CD4-positive, alpha-beta T cell treated with Interleukin-10 for 1 hour (primary cell): Measurements from ENCODE around the gene DENND6B.

Source experiments
- DNase-seq: peaks from one replicate; pipeline ENCODE4 v3.0.0-alpha.2; 2020

Gene DENND6B

DNA sequence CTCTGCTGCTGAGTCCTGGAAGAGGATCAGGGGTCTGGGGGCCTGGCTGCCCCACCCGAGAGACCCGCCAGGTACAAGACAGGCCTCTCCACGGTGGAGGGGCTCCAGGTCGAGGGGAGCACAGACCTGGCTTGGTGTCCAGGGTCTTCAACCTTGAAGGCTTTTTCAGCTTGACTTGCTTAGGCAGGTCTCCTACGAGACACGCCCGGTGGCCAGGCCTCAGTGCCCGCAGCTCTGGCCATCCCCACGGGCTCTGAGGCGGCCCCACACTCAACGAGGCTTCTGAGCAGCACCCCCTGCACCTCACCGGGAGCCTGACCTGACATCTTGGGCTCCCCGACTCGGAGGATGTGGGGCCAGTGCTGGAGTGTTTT lies 12.7 kb downstream of the DENND6B start:
- DNase-seq: no peak

DNA sequence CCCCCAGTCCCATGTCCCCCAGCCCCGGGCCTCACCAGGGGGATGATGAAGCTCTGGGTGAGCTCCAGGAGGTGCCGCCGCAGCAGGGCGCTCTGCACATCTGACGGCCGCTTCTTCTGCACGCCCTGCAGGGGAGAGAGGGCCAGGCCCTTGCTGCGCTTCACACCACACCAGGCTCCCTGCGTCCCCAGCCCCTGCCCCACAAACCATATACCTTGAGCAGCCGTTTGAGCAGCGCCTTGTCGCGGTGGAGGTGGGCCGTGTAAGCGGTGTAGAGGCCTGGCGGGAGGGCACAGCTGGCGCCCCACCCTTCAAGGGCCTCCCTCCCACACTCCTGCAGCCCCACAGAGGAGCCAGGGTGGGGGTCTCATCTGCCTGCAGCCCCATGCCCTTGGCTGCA lies 13.2 kb downstream of the DENND6B start:
- DNase-seq: no peak

DNA sequence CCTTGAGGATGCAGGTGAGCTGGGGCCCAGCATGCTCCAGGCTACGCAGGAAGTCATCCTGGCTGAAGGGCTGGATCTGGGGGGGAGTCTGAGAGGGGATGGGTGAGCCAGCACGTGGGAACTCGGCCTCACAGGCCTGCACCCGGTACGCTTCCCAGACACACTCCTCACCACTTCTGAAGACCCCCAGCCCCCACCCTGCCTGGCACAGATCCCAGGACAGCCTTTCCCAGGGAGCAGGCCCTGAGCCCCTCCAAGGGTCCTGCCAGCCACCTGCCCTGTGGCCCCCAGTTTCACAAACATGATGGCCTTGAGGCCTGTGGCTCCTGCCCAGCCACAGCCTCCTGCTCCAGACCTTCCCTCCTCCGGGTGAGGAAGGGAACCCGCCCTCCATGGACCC lies 13.8 kb downstream of the DENND6B start:
- no peak for DNase-seq

DNA sequence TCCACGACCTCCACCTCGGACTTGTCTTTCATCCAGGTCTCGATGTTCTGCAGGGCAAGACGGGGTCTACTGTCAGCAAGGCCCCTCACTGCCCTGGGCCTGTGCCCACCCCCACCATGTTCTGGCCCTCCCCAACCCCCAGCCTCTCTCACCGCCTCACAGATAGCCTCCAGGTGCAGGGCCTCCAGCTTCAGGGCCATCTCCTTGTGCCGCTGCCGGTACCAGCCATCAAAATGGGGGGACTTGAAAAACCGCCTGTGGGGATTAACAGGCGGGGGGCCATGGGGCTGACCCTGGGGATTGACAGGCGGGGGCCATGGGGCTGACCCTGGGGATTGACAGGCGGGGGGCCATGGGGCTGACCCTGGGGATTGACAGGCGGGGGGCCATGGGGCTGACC lies 14.4 kb downstream of the DENND6B start:
- no peak for DNase-seq

DNA sequence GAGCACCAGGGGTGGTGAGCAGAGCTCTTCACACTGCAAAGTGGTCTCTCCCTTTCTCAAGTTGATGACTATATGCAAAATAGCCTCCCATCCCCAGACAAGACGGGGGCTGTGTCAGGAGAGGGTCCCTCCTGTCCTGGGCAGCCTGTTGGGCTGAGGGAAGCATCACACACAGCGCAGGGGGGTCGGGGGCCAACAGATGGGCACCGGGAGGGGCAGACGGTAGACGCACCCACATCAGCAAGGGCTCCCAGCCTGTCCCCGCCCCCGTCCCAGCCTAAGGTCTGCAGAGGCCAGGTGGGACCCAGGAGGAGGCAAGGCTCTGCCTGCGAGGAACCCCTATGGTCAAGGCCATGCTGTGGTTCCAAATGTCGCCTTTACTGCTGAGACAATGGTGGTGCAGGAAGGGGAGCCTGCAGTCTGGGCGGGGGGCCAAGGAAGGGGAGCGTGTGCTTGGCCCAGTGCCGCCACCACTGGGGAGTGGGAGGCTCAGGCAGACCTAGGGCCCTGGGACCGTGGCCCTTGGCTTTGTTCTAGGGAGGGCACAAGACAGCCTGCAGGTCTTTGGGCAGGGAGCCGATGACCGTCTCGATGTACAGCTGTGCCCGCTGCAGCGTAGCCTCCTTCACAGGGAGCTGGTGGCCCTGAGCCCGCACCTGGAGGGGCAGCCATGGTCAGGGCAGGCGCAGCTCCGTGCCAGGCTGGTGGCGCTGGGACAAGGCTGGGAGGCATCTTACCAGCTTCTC lies 15.0 kb downstream of the DENND6B start:
- DNase-seq: no peak

DNA sequence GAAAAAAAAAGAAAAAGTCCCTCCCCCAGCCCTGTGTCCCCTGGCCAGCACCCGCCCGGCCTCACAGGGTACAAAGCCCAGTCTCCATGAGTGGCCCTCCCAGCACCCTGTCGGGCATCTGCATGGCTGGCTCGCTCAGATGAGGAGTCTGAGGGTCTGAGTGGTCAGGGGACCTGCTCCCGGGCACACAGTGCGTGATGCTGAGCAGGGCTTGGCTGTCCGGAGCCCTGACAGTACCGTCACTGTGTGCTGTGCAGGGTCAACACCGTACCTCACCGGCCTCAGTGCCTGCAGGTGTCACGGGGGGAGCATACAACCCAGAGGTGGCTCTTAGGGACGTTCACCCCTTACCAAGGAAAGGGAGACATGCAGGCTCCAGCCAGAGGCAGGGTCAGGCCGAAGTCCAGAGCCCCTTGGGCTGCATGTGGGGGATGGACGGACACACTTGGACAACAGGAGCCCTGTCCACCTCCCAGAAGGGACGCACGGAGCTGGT lies 15.8 kb downstream of the DENND6B start:
- no peak for DNase-seq

DNA sequence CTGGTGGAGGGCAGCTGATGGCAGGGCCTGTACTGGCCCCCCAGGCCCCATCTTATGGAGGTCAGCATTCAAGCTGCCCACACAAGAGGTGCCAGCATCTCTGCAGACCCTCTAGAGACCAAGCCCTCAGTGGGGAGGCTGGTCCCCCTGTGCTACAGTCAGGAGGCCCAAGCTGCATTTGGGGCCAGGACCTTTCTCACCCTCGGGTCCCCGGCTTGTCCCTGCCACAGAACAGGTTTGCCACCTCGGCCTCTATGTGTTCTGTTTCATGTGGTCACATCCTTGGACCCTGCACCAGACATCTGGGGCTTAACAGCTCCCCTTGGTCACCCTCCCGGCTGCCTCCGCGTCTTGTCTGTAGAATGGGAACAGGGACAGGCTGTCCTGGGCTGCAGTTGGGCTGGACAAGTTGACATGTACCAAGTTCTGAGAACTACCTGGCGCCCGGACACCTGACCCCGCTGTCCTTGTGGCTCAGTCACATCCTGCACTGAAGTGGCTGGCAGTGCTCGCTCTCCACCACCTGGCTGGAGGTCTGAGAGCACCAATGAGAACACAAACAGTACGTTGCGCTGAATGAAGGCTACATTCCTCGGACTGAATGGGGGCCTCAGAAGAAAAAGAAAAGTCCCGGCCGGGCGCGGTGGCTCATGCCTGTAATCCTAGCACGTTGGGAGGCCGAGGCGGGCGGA lies 16.6 kb downstream of the DENND6B start:
- DNase-seq: no peak

DNA sequence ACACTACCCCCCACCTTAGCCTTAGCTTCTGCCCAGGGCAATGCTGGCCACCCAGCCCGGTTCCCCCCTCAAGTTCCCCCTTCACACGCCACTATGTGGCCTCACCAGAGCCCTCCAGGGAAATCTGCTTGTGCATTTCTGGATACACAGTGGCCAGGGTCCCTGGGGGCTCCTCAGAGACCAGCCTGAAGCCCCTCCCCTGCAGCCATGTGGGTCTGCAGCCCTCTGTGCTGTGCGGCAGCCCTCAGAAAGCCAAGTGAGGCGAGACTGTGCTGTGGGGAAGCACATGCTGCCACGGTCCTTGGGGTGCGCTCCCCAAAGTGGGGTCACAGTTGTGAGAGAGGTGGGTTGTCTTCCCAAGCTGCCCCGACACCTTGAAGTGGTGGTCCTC lies 17.2 kb downstream of the DENND6B start:
- DNase-seq: no peak

DNA sequence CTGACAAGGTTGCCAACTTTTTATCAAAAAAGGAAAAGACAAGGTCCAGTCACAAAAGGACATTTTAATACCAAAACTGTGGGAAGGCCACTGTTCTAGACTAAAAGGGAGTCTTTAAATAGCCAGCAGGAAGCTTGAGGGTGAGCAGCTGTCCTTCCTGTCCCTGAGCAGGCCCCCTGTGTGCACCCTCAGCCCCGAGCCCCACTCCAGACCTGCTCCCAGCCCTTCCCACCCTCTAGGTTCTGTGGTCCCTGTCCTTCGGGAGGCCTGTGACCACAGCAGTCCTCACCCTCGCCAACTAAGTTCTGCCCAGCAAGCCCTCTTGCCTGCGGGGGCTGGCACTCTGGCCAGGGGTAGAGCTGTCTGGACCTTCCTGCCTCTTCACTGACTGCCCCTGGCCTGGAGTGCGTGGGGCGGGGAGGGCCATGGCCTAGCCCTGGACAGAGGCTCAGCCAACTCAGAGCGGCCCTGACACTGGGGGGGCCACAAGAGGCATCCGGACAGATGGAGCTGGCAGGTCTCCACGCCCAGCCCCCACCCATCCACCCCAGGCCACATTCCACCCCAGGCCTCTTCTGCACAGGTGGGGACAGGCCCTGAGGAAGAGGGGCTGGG lies 17.7 kb downstream of the DENND6B start:
- no peak for DNase-seq

DNA sequence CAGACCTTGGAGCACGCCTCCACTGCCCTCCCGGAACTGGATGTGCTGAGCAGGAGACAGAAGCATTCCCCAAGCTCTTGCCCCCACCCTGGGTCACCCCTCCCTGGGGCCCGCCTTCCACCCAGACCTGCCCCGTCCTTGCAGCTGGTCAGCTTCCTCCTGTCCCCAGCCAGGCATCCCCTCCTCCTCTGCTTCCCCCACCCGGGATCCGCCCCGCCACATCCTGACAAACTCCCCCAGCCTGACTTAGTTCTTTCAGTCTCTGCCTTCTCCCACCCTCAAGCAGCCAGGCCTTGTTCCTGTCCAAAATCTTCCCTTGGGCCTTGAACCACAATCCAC lies 18.2 kb downstream of the DENND6B start:
- DNase-seq: no peak

DNA sequence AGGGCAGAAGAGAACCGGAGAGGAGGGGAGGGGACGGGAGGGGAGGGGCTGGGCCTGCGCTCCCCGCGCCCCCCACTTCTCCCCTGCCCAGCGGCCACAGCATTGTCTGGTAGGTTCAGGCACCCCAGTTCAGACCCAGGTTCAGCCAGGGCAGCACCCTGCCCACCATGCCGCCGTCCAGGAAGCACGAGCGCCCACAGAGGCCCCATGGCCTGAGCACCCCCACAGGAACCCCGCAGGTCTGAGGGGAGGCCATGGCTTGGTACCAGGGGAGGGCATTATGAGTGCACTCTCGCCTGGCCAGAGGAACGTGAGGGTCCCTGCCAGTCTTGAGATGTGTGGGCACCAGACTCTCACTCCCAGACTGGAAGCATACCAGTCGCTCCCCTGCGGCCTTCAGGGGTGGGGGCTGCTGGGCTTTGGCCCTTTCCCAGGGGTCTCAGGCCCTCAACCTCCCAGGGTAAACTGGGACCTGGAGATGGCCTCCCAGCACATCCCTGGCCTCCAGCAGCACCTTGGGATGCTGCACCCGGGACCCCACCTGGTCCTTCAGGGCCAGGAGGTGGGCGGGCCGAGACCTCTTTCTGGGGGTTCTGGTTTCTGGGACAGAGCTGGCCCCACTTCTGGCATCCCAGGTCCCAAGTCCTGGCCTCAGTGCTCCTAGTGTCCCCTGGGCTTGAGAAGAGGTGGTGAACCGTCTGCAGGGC lies 18.8 kb downstream of the DENND6B start:
- no peak for DNase-seq

DNA sequence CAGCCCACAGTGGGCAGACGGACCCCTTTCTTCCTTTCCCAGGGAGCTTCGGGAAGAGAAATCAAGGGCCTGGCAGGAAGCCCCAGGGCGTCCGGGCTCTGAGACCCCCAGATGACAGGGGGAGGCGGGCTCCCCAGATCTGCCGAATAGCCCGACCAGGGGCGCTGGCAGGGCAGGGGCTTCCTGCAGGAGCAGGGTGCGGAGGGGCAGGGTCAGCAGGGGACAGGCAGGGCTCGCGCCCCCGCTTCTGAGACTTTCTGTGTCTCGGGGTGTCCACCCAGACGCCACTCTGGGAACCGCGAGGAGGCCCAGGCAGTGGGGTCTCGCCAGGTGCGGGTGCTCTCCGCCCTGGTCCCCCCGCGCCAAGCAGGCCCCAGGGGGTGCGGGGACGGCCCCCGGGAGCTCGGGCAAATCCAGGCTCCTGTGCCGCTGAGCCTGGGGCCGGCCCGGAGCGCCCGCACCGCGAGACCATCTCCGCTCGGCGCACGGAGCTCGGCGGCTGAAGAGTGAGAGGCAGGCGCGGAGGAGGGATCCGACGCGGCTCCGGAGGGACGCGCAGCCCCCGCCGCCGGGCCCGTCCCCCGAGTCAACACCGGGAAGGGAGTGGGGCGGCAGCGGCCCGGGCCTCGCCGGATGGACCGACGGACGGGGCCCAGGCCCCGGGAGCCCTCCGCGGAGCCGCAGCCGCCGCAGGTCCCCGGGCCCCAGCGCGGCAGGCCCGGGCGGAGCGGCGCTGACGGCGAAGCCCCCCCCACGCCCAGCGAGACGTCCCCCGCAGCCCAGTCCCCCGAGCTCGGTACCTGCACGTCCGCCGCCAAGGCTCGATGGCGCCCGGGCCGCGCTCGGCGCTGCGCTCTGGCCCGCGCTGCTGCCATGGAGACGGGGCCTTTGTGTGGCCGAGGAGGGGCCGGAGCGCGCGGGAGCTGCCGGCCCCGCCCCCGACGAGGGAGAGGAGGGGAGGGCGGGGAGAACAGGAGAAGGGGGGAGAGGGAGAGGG lies 19.8 kb downstream of the DENND6B start, which contains the start of gene PLXNB2:
PLXNB2 (minus strand) TSS at position 894 of the 997 bp plus-strand sequence. CDS start 17,062 bp downstream, outside the sequence.
- peak; percentile 35 for DNase-seq

DNA sequence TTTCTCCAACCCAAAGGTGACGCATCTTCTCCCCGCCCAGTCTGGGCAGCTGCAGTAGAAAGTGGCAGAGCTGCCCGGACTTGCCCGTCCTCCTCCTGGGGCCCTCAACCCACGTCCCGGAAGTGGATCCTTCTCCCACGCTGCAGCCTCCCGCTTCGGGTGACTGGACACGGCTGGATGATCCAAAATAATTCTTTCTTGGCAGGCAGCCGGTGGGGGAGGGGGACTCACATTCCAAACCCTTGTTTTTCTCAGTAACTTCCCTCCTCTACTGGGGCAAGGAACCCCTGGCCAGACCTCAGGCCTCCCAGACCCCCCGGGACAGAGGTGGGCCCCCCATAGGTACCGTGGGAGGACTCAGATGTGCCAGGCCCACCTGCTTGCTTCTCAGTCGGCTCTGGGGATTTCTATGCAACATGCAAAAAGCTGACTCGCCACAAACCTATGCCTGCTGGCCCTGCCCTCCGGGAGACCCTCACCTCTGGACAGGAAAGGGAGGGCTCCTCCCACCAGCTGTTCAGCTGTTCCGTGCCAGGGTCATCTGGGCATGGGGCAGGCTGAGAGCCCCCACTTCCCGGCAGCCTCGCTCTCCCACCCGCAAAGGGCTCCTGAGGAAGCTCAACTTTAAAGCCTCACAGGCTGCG lies 20.8 kb downstream of the DENND6B start:
- DNase-seq: no peak

DNA sequence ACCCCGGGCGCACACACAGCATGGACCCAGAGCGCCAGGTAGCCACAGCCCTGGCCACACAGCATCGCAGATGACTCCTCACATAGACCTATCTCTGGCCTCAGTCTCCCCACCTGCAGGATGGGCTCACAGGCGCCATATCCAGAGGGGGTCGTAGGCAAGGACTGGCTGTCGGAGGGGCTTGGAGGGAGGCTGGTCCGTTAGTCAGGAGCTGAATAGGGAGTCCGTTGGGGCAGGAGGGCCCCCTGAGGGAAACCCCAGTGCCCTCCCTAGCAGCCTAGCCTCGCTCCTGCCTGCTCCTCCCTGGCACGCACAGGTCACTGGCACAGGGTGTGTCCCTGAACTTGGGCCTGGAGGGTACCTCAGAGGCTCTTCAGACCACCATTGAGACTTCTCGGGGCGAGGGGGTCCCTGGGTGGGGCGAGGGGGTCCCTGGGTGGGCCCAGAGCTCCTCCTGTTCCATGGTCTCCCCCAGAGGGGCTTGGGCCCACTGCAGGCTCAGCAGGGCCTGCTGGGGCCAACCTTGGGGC lies 21.4 kb downstream of the DENND6B start:
- DNase-seq: no peak

DNA sequence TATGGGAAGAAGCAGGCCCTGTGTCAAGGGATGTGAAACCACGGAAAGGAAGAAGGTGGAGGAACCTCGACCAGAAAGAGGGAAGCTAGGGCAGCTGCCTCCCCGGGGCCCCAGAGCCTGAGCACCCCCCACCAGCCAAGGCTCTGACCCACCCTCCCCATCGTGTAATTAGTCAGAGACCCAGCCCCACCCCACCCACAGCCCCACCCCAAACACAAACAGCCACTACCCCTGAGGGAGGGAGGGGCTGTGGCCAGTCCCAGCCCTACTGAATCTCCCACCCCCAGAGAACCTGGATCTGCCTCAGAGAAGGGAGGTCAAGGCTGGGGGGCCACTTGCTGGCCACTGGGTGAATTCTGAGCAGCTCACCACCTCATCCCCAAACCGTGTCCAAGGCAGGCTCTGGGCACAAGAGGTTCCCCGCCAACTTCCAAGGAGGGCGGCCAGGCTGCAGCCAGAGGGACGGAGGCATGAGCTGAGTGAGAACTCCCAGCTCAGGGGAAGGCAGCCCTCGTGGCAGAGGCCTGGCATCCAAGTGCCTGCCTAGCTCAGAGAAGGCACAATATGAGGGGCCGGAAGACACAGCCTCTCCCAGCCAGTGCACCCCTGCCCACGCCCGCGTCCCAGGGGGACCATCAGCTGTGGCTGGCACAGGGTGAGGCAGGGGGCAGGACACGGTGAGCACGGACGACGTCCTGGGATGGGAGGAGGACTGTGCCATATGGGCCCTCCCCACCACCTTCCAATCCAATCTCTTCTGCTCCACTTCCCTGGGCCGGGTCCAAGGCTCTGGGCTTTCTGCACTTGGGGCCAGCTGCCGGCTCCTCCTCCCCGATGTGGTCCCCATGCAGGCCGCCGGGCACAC lies 22.1 kb downstream of the DENND6B start:
- no peak for DNase-seq

DNA sequence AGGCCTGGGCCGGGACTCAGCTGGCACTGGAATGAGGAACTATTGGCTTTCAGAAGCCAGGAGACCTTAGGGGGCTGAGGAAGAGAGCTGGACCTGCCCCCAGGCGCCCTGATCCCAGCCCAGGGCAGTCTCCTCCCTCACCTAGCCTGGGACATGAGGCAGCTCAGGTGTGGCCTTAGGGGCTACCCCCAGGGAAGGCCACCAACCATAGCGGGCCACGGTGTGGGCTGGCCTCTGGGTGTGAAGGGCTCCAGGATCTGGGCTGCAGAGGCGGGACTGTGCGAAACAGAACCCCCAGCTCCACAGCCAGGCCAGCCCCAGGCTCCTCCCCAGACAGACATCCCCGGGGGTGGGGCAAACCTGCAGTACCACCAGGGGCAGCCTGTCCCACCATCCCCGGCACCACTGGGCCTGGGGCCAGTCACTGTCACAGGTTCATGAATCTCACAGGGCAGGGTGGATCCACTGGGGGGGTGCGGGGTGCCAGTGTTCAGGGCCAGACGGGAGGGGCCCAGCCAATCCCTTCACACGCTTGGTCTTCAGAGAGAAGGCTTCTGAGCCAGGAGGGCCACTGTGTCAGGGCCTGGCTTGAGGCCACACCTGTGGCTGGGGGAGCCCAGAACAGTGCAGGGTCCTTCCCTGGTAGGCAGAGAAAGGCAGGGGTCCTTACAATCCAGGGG lies 22.8 kb downstream of the DENND6B start:
- DNase-seq: no peak

DNA sequence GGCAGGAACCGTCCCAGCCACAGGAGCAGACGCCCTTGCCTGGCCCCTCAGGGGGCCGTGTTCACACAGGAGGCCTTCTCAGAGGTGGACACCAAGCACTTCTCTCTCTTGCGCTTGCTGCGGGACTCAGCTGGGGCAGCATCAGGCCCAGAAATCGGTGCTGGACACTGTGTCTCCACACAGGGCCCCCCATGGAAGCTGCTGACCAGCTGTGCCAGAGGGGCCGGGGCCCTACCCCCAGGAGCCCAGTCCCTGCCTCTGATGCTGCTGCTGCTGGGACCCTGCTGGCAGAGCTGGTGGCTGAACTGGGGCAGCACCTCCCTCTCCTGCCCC lies 23.3 kb downstream of the DENND6B start:
- no peak for DNase-seq

DNA sequence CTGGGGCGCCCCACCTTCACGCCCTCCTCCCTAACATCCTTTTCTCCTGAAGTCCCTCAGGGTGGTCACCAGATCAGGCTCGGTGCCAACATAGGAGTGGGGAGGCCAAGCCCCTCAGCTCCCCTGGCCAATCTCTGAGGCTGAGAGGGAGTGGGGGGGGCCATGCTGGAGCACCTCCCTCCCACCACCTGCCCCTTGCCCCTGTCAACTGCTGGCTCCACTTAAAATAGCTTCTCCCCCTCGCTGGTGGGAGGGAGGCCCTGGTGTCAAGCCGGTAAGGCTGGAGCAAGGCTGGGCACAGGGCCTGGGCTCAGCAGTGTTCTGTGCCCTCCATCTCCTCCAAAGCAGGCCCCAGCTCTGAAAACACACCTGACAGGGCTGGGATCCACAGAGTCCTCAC lies 24.2 kb downstream of the DENND6B start:
- DNase-seq: no peak

DNA sequence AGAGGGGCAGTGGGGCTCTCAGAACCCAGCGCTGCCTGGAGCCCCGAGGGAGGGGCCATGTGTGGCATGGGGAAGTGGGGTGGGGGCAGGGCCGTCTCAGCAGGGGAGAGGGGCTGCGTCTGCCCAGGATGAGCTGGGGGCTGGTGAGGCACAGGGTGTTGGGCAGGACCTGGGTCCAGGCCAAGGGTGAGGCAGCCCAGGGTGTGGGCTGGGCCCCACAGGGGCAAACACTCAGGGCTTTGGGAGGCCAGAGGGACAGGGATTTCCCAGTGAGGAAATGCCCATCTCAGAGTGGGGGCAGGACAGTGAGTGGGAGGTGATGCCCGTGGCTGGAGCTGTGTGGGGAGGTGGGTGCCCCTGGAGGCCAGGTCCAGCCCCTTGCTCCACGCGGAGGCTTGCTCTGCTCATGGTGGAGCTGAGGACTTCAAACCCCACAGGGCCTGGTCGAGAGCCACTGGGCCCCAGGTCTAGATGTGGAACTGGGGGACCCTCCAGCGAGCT lies 24.7 kb downstream of the DENND6B start:
- no peak for DNase-seq

DNA sequence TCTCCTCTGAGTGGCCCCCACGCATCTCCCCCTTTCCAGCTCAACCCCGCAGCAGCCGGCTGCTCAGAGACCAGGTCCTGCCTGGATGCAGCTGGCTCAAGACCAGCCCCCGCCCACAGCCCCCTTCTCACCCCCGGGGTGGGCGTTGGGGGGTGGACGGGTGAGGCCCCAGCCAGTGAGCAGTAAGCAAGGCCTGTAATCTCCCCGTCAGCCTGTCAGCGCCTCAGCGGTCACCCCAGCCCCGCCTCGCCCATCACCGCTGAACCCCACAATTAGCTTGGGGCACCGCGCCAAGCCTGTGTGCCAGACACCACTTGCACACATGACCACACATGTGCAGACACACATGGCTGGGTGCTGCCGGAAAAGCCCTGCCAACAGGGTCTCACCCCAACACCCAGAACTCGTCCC lies 25.2 kb downstream of the DENND6B start:
- DNase-seq: no peak
